ENCODE data around the gene ANKRD62. TPM values are rescaled to one million over a fixed set of nuclear protein-coding genes. Genes with fewer than 3 reads are reported as not detected.

Gene ANKRD62
- total and polyA plus RNA-seq, 7 donors = not detected

GRCh38 chr18:12048010-12048826, 45.4 kb upstream of the ANKRD62 start:
- WGBS, 3 donors = 86 to 87% (median 86%) methylated on average over 19 to 20 of the region's 20 CpGs
- H3K36me3 ChIP-seq (ENCODE audit: insufficient read depth in 1 of 2, low read depth in 1 of 2) = no peaks in the 10 kb centered on the region
- DNase-seq (no peak), ATAC-seq (no peak)
- H3K27ac ChIP-seq = no peak overlapping the region
- no peaks in the 10 kb centered on the region for H3K4me1 ChIP-seq
- H3K27me3 ChIP-seq (ENCODE audit: insufficient read depth in 3 of 3, low read length in 2 of 3) = no peaks in the 10 kb centered on the region
- intact Hi-C loops (cut with DNase I) = loop anchor here in 1 of 2 donors (10.0 kb wide), 2 partner anchors 187 to 313 kb away; no protein-coding TSS in a partner anchor
- TF ChIP-seq CTCF (IDR thresholded peaks at IDR 0.05) = no peak
- H3K9me3 ChIP-seq = no peaks in the 10 kb centered on the region
- H3K4me3 ChIP-seq = no peak overlapping the region

- 62 to 70% (median 63%) methylated on average over 2 of the region's 2 CpGs for WGBS, 3 donors
- ATAC-seq = peak in 1 of 4 donors; percentile 33
- no peaks in the 10 kb centered on the region for H3K36me3 ChIP-seq (ENCODE audit: insufficient read depth in 1 of 2, low read depth in 1 of 2)
- H3K4me3 ChIP-seq = no peak overlapping the region
- intact Hi-C loops (cut with DNase I) = loop anchor here in 1 of 2 donors (10.0 kb wide), 2 partner anchors 186 to 314 kb away; no protein-coding TSS in a partner anchor
- no peak for DNase-seq
- no peaks in the 10 kb centered on the region for H3K27me3 ChIP-seq (ENCODE audit: insufficient read depth in 3 of 3, low read length in 2 of 3)
- no peaks in the 10 kb centered on the region for H3K4me1 ChIP-seq
- H3K9me3 ChIP-seq = no peaks in the 10 kb centered on the region
- no peak overlapping the region for H3K27ac ChIP-seq
- no peak for TF ChIP-seq CTCF (IDR thresholded peaks at IDR 0.05)
Measured at GRCh38 chr18:12048827-12049175, 44.8 kb upstream of the ANKRD62 start.

GRCh38 chr18:12049978-12050811, 43.4 kb upstream of the ANKRD62 start:
- no peaks in the 10 kb centered on the region for H3K9me3 ChIP-seq
- intact Hi-C loops (cut with DNase I) = loop anchor here in 1 of 2 donors (10.0 kb wide), 2 partner anchors 185 to 315 kb away; no protein-coding TSS in a partner anchor
- no peak for ATAC-seq
- no peaks in the 10 kb centered on the region for H3K4me1 ChIP-seq
- H3K27ac ChIP-seq = no peak overlapping the region
- WGBS, 3 donors = 57 to 68% (median 66%) methylated on average over 9 of the region's 9 CpGs
- TF ChIP-seq CTCF (IDR thresholded peaks at IDR 0.05) = no peak
- no peak overlapping the region for H3K4me3 ChIP-seq
- no peaks in the 10 kb centered on the region for H3K27me3 ChIP-seq (ENCODE audit: insufficient read depth in 3 of 3, low read length in 2 of 3)
- no peak for DNase-seq
- no peaks in the 10 kb centered on the region for H3K36me3 ChIP-seq (ENCODE audit: insufficient read depth in 1 of 2, low read depth in 1 of 2)

GRCh38 chr18:12052866-12053265, 40.8 kb upstream of the ANKRD62 start:
- DNase-seq (no peak), ATAC-seq (no peak)
- Histone ChIP-seq H3K36me3 (ENCODE audit: insufficient read depth in 1 of 2, low read depth in 1 of 2) (no peaks in the 10 kb centered on the region), H3K27ac (no peak overlapping the region), H3K4me3 (no peak overlapping the region), H3K9me3 (no peaks in the 10 kb centered on the region), H3K27me3 (ENCODE audit: insufficient read depth in 3 of 3, low read length in 2 of 3) (no peaks in the 10 kb centered on the region), H3K4me1 (no peaks in the 10 kb centered on the region)
- intact Hi-C loops (cut with DNase I) = no loop called here
- 68 to 71% (median 71%) methylated on average over 3 of the region's 3 CpGs for WGBS, 3 donors
- no peak for TF ChIP-seq CTCF (IDR thresholded peaks at IDR 0.05)

All from psoas muscle (tissue), 8 donors.